WERI-Rb-1 (cell line): Measurements from ENCODE around the gene C1QTNF7.

Experiments used
- DNase-seq: peaks from one replicate; pipeline ENCODE4 v3.0.0-alpha.2; 2020
- H3K27ac ChIP-seq: fragments of 250-450 bp; sonication (Bioruptor Pico); 2 replicates; pipeline ENCODE4 v1.5.1; 2020; ENCODE audit warnings: mild to moderate bottlenecking, moderate library complexity
- H3K27me3 ChIP-seq: fragments of 250-450 bp; sonication (Bioruptor Pico); 2 replicates; pipeline ENCODE4 v1.5.1; 2021; ENCODE audit warnings: mild to moderate bottlenecking, low read depth, moderate library complexity; ENCODE audit not compliant: insufficient read depth, severe bottlenecking
- H3K36me3 ChIP-seq: fragments of 250-450 bp; sonication (Bioruptor Pico); 2 replicates; pipeline ENCODE4 v1.5.1; 2020; ENCODE audit warnings: mild to moderate bottlenecking, moderate library complexity
- H3K4me3 ChIP-seq: 2 replicates; pipeline ENCODE4 v1.5.1; 2011; ENCODE audit warnings: low read depth, mild to moderate bottlenecking, control low read depth, low read length
- H3K9me3 ChIP-seq: fragments of 250-450 bp; sonication (Bioruptor Pico); 2 replicates; pipeline ENCODE4 v1.5.1; 2021; ENCODE audit warnings: mild to moderate bottlenecking, moderate library complexity; ENCODE audit not compliant: severe bottlenecking
- CTCF ChIP-seq: IDR thresholded peaks from 2 replicates; pipeline ENCODE4 v1.5.1; 2011; ENCODE audit warnings: low read depth, mild to moderate bottlenecking, control low read depth, inconsistent platforms, low read length

The C1QTNF7 gene

GRCh38 chr4:15427701-15428100 lies at the start of gene C1QTNF7:
TSS of gene C1QTNF7 (plus strand) at chr4:15428033. CDS start at chr4:15435744, 7,711 bp downstream.
- Histone ChIP-seq H3K27ac (no peak within 1 kb of the TSS), H3K4me3 (no peak within 1 kb of the TSS), H3K9me3 (no peaks in the 10 kb centered on the region), H3K36me3 (no peaks in the 10 kb centered on the region), H3K27me3 (no peaks in the 10 kb centered on the region)
- no peak for DNase-seq
- TF ChIP-seq CTCF, result no peak

GRCh38 chr4:15378062-15378461 lies 49.8 kb upstream of the C1QTNF7 start:
- no peak overlapping the region for H3K4me3 ChIP-seq
- no peak for DNase-seq
- no peak overlapping the region for H3K27ac ChIP-seq

GRCh38 chr4:15378493-15378892 lies 49.3 kb upstream of the C1QTNF7 start:
- Histone ChIP-seq H3K36me3 (no peaks in the 10 kb centered on the region), H3K4me3 (no peak overlapping the region), H3K9me3 (no peaks in the 10 kb centered on the region), H3K27ac (no peak overlapping the region), H3K27me3 (no peaks in the 10 kb centered on the region)
- no peak for DNase-seq
- TF ChIP-seq CTCF, result no peak

More at GRCh38 chr4:15378062-15378461, 49.8 kb upstream of the C1QTNF7 start:
- no peaks in the 10 kb centered on the region for H3K36me3 ChIP-seq
- no peaks in the 10 kb centered on the region for H3K9me3 ChIP-seq
- TF ChIP-seq CTCF, result no peak
- H3K27me3 ChIP-seq, result no peaks in the 10 kb centered on the region

GRCh38 chr4:15381806-15382338 lies 46.0 kb upstream of the C1QTNF7 start:
- TF ChIP-seq CTCF, result no peak
- Histone ChIP-seq H3K36me3 (no peaks in the 10 kb centered on the region), H3K4me3 (no peak overlapping the region), H3K9me3 (no peaks in the 10 kb centered on the region), H3K27ac (no peak overlapping the region), H3K27me3 (no peaks in the 10 kb centered on the region)
- no peak for DNase-seq

GRCh38 chr4:15382669-15383273 lies 45.1 kb upstream of the C1QTNF7 start:
- Histone ChIP-seq H3K4me3 (no peak overlapping the region), H3K36me3 (no peaks in the 10 kb centered on the region), H3K9me3 (no peaks in the 10 kb centered on the region), H3K27me3 (no peaks in the 10 kb centered on the region), H3K27ac (no peak overlapping the region)
- TF ChIP-seq CTCF, result no peak
- no peak for DNase-seq

GRCh38 chr4:15385515-15385914 lies 42.3 kb upstream of the C1QTNF7 start:
- H3K36me3 ChIP-seq, result no peaks in the 10 kb centered on the region
- H3K9me3 ChIP-seq, result no peaks in the 10 kb centered on the region
- TF ChIP-seq CTCF, result no peak
- no peak overlapping the region for H3K4me3 ChIP-seq
- H3K27ac ChIP-seq, result no peak overlapping the region
- H3K27me3 ChIP-seq, result no peaks in the 10 kb centered on the region
- no peak for DNase-seq
